Tibial artery (tissue), 4 donors: ENCODE measurements around the gene PCDH17.
A peak's percentile ranks its signal among the peaks of the same experiment; 100 is the strongest.

Source experiments
- DNase-seq, 2 donors: peaks; one replicate each; pipeline ENCODE4 v3.0.0-alpha.2; 2019
- H3K27ac ChIP-seq, 2 donors: fragments of 200-600 bp; sonication (generic) in 1 of 2; 1 replicate in 1 of 2; 2 replicates in 1 of 2; pipeline ENCODE4 v1.5.1; 2018 to 2019; ENCODE audit warnings: mild to moderate bottlenecking in 1 of 2
- H3K27me3 ChIP-seq, 2 donors: fragments of 200-600 bp; sonication (generic) in 1 of 2; one replicate each; pipeline versions ENCODE4 v1.5.1 to v1.6.0; 2016 to 2019
- H3K36me3 ChIP-seq, 3 donors: fragments of 200-600 bp; sonication (generic) in 2 of 3; one replicate each; pipeline ENCODE4 v1.5.1; 2016 to 2019; ENCODE audit warnings: mild to moderate bottlenecking in 2 of 3
- H3K4me1 ChIP-seq, 4 donors: fragments of 200-600 bp; sonication (generic) in 2 of 4; 1 replicate in 3 of 4; 2 replicates in 1 of 4; pipeline ENCODE4 v1.5.1; 2016 to 2019
- H3K4me3 ChIP-seq, 2 donors: fragments of 200-600 bp; sonication (generic) in 1 of 2; 1 replicate in 1 of 2; 2 replicates in 1 of 2; pipeline ENCODE4 v1.5.1; 2018 to 2019; ENCODE audit warnings: mild to moderate bottlenecking in 2 of 2
- H3K9me3 ChIP-seq, 3 donors: fragments of 200-600 bp; sonication (generic) in 1 of 3; one replicate each; pipeline ENCODE4 v1.5.1; 2016 to 2019
- intact Hi-C: fragments of 100-400 bp; cut with DNase I; formaldehyde crosslinking; loops from one replicate; pipeline ENCODE4 v1.15.0; 2023; ENCODE audit warnings: low total_unique reads
- TF ChIP-seq, protein P1 (sequence below), 2 experiments: fragments of 200-600 bp in 1 of 2; fragments of 450-650 bp in 1 of 2; IDR thresholded peaks; one replicate each; pipeline ENCODE4 v1.5.1; 2017 to 2019; ENCODE audit warnings: antibody characterized with exemption in 2 of 2, mild to moderate bottlenecking in 1 of 2, moderate library complexity in 1 of 2

Gene PCDH17

DNA sequence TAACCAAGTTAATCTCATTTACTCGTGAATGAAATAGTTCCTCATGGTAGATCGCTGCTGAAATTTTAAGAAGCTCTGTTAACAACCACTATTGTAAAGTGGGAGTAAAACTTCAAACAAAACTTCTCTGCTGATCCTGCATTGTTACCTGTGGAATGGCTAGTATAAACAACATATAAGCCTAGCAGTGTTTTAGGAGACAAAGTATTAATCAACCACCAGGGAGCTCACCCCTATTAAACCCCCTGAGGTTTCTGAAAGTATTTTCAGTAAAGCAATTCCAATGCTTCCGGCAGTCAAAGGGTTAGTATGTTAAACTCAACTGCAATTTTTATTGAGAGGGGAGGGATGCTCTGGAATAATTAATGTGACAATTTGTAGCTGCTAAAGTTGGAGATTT lies 30.0 kb upstream of the PCDH17 start:
- no peaks in the 10 kb centered on the region for H3K9me3 ChIP-seq
- no peak overlapping the region for H3K27ac ChIP-seq
- intact Hi-C loops, result no loop called here
- no peak overlapping the region for H3K4me3 ChIP-seq
- H3K36me3 ChIP-seq, result no peaks in the 10 kb centered on the region
- TF ChIP-seq, protein P1, sequence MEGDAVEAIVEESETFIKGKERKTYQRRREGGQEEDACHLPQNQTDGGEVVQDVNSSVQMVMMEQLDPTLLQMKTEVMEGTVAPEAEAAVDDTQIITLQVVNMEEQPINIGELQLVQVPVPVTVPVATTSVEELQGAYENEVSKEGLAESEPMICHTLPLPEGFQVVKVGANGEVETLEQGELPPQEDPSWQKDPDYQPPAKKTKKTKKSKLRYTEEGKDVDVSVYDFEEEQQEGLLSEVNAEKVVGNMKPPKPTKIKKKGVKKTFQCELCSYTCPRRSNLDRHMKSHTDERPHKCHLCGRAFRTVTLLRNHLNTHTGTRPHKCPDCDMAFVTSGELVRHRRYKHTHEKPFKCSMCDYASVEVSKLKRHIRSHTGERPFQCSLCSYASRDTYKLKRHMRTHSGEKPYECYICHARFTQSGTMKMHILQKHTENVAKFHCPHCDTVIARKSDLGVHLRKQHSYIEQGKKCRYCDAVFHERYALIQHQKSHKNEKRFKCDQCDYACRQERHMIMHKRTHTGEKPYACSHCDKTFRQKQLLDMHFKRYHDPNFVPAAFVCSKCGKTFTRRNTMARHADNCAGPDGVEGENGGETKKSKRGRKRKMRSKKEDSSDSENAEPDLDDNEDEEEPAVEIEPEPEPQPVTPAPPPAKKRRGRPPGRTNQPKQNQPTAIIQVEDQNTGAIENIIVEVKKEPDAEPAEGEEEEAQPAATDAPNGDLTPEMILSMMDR (IDR thresholded peaks at IDR 0.05), result no peak
- no peak for DNase-seq
- H3K27me3 ChIP-seq, result no peaks in the 10 kb centered on the region
- H3K4me1 ChIP-seq, result no peaks in the 10 kb centered on the region

DNA sequence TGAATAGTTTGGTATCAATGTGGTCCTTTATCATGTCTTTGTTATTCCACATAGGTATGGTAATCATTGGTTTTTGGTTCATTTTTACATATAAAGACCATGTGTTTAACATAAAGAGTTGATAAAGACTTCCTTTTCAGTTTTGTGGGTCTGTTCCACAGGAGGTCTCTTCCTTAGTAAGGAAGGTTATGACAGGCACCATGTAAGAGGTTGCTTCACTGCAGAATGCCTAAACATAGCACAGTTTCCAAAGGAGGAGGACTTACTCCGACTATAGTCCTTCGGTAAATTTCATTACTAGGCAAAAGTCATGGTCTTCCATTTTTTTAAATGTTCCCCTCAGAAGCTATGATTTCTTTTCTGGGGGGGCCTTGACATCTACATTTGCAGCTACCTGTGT lies 27.1 kb upstream of the PCDH17 start:
- Histone ChIP-seq H3K4me1 (no peaks in the 10 kb centered on the region), H3K27ac (no peak overlapping the region), H3K4me3 (no peak overlapping the region), H3K9me3 (no peaks in the 10 kb centered on the region), H3K27me3 (no peaks in the 10 kb centered on the region), H3K36me3 (no peaks in the 10 kb centered on the region)
- no peak for DNase-seq
- TF ChIP-seq, protein P1 (IDR thresholded peaks at IDR 0.05), result no peak
- intact Hi-C loops, result no loop called here

DNA sequence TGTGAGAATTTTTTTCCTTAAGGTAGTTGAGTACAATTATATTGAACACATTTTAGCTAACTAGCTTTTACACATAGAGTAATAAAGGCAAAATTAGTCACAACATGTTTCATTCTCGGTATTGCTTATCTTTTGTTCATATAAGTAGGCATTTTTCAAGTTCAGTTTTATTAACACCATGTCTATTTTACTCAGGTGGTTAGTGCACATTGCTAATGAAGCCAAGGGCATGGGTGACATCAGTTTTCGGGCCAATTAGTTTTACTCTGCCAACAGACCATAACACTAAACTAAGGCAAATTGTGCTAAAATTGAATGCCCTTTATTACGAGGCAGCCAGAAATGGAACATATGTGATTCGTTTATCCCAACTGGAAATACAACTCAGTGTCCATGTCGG lies 19.6 kb upstream of the PCDH17 start:
- no peak overlapping the region for H3K27ac ChIP-seq
- no peak overlapping the region for H3K4me3 ChIP-seq
- no peak for DNase-seq
- no peaks in the 10 kb centered on the region for H3K4me1 ChIP-seq
- intact Hi-C loops, result no loop called here
- no peaks in the 10 kb centered on the region for H3K36me3 ChIP-seq
- no peaks in the 10 kb centered on the region for H3K27me3 ChIP-seq
- TF ChIP-seq, protein P1 (IDR thresholded peaks at IDR 0.05), result no peak
- H3K9me3 ChIP-seq, result no peaks in the 10 kb centered on the region

DNA sequence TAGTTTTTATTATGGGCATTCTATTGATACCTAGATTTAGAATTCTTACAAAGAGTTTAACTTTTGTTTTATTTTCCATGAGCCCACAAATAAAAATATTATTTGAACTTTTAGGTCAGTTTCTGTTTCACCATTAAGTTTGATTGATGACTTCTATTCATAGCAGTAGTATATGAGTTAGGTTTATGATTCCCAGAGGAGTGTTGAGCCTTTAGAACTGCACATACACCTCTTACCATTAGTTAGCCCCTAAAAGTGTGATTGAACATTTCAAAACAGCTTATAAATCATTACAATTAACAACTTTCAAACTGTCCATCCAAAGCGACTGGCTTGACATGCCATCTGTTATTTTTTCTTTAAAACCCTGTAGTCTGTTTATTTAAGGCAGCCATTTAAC lies 19.0 kb upstream of the PCDH17 start:
- DNase-seq, result no peak
- Histone ChIP-seq H3K27ac (no peak overlapping the region), H3K4me1 (no peaks in the 10 kb centered on the region), H3K36me3 (no peaks in the 10 kb centered on the region), H3K9me3 (no peaks in the 10 kb centered on the region), H3K27me3 (no peaks in the 10 kb centered on the region), H3K4me3 (no peak overlapping the region)
- TF ChIP-seq, protein P1 (IDR thresholded peaks at IDR 0.05), result no peak
- intact Hi-C loops, result no loop called here

DNA sequence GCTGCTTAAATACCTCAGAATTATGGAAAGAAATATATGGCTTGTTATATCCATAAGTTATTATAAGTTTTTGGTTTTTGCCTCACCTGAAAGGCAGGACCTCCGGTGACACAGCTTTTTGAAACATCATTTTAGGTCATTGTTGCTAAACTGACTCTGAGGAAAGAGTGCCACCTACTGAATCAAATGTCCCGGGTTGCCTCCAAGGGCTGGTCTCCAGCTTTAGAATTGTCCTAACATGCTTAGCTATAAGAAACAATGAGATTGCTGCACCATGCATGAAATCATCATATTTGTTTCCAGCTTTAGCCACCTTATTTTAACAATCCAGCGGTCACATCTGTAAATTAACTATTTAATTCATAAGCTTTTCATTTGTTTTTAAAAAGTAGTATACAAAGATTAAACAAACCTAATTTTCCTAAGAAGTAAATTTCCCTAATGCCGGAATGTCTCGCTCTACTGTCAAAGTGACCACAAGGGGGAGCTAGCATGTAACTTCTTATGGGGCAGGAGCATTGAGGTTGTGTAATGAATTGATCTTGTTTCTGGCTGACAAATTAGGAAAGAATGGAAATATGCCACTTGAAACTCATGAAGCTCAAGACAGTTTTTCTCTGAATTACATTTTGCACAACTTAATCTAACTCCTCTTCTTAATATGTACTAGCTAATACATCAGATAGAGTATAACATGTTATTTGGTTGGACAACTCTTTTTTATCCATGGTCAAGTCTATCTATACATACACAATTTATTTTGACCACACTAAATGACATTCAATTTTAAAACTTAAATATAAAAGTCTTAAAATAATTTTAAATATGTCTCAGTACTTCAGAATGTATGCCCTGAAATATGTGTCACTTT lies 6.7 kb upstream of the PCDH17 start:
- TF ChIP-seq, protein P1 (IDR thresholded peaks at IDR 0.05), result peak; percentile 34 to 53
- H3K36me3 ChIP-seq, result no peaks in the 10 kb centered on the region
- intact Hi-C loops, result no loop called here
- peak in 1 of 2 donors; percentile 44 for DNase-seq
- peaks cover 0 to 32% of the 10 kb centered on the region in 2 donors for H3K27me3 ChIP-seq
- no peaks in the 10 kb centered on the region for H3K9me3 ChIP-seq
- H3K4me1 ChIP-seq, result peaks cover 2 to 7% (median 7%) of the 10 kb centered on the region in 4 donors
- no peak overlapping the region for H3K4me3 ChIP-seq
- no peak overlapping the region for H3K27ac ChIP-seq
